HG02973 (cell line): ENCODE measurements around the gene TMEM74B.

Experiments
- ATAC-seq: cut with Tn5 transposase; IDR thresholded peaks from one replicate; pipeline ENCODE4 v1.9.1; 2021; ENCODE audit warnings: moderate library complexity; ENCODE audit not compliant: unreplicated experiment

Gene TMEM74B

GRCh38 chr20:1206366-1207148 is 21.8 kb upstream of the TMEM74B start:
- no peak for ATAC-seq

DNA sequence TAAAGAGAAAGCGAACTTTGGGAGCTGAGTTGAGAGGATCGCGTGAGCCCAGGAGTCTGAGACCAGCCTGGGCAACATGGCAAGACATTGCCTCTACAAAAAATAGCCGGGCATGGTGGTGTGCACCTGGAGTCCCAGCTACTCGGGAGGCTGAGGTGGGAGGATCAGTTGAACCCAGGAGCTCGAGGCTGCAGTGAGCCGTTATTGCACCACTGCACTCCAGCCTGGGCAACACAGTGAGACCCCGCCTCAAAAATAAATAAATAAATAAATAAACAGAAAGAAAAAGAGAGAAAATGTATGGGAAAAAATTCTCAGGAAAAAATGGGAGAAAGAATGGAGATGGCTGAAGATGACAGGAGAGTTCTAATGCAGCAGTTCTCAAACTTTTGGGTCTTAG is 21.0 kb upstream of the TMEM74B start:
- ATAC-seq = no peak

DNA sequence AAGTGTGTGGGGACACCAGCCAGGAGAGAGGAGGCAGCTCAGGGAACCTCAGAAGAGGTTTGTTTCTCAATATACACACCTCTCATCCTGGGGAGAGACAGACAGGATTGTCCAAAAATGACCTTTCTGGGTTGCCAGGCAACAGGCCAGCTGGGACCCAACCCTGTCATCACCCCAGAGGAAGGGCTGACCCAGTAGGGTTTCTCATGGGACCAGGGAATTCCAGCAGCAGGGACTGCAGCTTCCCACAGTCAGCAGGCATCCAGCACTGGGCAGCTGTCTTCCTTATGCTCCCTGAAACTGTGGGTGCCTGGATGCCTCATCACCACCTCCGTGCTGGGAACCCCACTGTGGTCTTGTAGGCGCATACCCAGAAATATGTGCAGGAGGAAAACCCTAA is 19.8 kb upstream of the TMEM74B start:
- ATAC-seq = no peak

- no peak for ATAC-seq
Observed at GRCh38 chr20:1204113-1204512, 19.3 kb upstream of the TMEM74B start.

DNA sequence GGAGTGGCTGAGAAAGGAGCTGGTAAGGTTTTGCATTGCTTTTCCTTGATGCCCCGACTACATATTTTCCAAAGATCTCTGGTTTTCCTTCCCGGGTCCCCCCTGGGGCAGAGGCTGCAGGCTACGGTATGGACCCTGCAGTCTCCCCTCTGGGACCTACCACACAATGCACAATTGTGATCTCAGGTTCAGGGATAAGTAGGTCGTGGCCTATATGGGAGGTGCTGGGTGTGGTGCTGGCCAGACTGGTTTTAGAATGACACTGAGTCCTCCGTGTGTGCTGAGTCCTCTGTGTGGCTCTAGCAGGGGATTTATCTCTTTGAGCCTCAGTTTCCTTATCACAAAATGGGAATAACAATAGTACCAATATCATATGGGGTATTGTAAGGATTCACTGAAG is 18.8 kb upstream of the TMEM74B start:
- no peak for ATAC-seq

DNA sequence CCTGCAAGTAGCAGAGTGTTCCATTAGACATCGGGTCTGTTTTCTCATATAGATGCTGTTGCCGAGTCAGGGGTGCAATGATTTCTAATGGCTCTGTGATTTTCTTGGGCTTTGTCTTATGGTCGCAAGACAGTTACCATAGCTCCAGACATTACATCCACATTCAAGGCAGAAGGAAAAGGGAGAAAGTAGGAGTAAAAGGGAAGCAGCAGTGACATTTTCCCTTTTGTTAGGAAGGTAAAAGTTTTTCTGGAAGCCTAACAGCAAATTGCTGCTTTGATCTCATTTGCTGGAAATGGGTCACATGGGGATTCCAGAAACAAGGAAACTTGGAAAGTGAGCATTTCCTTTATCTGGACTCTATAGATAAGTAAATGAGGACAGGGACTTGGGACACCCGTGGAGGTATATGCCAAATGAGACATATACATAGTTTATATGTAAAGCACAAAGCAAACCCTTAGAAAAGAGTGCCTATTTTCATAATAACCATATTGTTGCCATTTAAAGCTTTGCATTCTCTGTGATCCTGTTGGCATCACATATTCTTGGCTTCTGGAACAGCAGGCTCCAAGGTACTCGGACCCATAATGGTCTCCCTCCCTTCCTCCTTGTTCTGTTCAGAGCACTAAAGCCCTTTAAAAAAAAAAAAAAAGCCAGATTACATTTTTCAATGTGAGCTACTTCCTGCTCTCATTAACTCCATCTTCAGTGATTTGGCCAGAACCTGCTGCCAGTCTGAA is 18.2 kb upstream of the TMEM74B start, which contains the start of gene C20orf202:
Gene C20orf202 (plus strand): TSS at position 693 of the 743 bp plus-strand sequence. CDS start 132 bp downstream, outside the sequence.
- no peak for ATAC-seq

DNA sequence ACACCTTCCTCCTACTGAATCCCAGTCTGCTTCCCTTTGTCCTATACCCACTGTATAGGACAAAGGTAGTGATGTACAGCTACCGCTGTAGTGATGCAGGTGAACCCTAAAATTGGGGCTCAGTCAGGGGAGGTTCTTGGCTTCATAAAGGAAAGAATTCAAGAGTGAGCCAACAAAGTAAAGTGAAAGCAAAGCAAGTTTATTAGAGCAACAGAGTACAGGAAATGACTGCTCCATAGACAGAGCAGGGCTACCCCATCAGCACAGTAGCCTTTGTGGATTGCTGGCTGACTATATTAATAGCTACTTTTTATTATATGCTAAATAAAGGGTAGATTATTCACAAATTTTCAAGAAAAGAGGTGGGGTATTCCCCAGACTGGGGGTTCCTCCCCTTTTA is 15.2 kb upstream of the TMEM74B start:
- ATAC-seq = no peak

DNA sequence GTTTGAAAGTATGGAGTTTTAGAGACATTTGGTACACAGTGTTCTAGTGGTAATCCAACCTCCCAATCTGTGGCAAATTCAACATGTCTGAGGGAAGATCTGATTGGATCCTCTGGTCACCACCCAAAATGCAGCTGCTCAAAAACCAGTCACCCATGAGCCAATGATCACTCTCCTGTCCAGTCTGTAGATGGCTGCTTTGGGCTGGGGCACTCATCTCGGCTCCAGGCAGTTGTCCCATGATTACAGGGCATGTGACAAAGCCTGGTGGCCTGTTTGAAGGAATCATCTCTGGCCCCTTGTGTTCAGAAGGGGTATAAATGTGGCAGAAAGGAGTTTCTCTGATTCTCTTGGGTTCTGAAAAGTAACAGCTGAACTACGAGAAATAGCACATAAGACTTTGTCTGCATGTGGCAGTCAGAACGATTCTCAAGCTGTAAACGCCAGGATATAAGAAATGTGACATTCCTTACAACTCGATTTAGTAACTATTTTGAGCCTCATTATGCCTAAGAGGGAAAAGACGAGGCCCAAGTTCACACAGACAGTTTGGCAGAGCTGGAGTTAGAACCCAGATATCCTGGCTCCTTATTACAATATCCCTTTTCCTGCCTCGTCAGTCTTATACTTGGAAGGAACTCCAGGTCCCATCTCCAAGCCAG is 14.6 kb upstream of the TMEM74B start:
- no peak for ATAC-seq

DNA sequence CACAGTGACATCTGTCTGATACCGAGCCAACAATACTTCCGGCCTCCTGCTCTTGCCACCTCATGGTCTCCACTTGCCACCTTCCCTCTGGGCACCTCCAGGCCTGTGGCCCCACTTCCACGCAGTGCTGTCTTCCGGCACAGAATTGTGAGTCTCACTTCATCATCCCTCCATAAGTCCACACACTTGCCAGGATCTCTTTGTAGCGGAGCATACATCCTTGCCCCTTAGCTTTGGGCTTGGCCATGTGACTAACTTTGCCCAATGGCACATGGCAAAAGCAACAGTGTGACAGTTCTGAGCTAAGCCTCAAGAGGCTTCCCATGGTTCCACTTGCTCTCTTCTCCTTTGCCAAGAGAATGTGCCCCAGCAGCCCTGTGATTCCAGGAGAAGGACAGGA is 14.0 kb upstream of the TMEM74B start:
- ATAC-seq = no peak

DNA sequence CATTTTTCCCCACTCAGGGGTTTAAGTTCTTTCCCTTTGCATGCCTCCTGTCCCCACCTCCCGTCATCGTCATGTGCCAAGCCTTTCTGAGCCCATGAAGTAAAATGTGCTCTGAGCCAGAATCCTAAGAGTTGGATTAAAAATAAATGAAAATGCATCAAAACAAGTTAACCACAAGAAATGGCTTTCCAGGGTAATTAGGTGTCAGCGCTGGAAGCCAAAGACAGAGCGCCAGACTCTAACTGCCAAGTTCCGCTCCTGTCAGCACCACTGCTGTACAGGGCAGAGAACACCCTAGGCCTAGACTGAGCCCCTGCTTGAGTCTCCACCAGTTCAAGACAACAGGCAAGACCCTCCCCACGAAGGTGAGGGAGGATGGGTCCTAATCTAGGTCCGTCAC is 13.0 kb upstream of the TMEM74B start:
- ATAC-seq = no peak

DNA sequence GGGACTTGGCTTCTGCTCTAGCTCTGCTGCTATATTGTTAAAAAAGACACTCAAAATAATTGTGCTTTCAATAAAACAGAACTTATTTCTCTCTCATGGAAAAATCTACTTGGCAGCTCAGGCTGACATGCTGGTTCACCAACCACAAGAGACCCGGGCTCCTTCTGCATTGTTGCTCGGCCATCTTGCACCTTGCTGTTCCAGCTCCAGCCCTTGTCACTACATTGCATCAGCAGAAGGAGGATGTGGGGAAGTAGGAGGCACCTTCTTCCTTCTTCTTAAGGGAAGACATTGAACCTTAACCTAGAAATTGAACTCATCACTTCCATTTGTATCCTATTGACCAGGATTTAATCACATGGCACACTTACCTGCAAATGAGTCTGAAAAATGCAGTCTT is 11.9 kb upstream of the TMEM74B start:
- ATAC-seq = no peak

- no peak for ATAC-seq
Observed at GRCh38 chr20:1195226-1195625, 10.4 kb upstream of the TMEM74B start.

- no peak for ATAC-seq
Observed at GRCh38 chr20:1191299-1191698, 6.5 kb upstream of the TMEM74B start.

- ATAC-seq = no peak
Observed at GRCh38 chr20:1190847-1191246, 6.1 kb upstream of the TMEM74B start.

GRCh38 chr20:1189827-1190226 is 5.0 kb upstream of the TMEM74B start:
- ATAC-seq = no peak

- ATAC-seq = no peak
Observed at GRCh38 chr20:1188347-1188746, 3.6 kb upstream of the TMEM74B start.

- no peak for ATAC-seq
Observed at GRCh38 chr20:1187605-1188171, 2.9 kb upstream of the TMEM74B start.

DNA sequence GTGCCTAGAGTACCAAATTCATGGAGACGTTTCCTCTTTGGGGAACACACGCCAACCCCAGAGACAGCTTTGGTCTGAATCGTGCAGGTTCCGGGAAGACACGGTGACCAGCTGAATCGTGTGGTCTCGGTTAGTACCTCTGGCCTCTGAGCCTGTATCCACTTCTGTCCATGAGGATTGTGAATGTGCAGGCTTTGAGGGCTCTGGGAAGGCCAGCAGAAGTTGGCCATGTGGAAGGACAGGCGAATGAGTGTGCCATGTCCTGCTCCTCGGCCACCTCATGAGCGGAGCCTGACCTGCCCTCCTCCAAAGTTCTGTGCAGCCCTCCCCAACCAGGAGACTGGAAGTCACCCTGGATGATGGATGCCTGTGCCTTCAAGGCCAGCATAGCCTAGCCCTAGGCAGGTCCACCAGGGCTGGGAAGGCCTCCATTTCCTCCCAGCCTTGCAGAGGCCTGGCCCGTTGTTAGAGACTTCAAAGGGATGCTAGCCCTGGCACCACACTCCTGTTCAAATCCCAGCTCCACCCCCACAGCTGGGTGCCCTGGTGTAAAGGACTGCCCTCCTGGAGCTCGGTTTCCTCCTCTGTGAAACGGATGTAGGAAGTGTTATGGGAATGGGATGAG is 1.7 kb upstream of the TMEM74B start:
- ATAC-seq = no peak

GRCh38 chr20:1185790-1186334 is 1.1 kb upstream of the TMEM74B start:
- ATAC-seq = no peak

DNA sequence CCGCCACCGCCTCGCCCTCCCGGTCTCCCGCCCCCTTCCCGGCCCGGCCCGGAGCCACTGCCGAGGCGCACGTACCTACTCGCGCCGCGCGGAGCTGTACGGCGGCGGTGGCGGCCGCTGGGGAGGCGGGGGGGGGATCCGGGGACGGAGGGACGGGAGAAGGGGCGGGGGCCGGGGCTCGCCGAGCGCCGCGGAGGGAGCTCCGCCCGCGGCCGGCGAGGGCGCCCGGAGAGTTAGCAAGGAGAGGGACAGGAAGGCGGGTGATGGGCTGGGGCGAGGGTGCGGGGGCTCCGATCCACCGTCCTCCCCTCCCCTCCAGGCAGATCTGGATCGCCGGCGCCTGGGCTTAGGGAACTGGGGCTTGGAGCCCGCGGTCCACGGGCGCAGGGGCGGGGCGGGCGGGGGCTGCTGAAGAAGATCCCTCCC is 548 bp upstream of the TMEM74B start:
- no peak for ATAC-seq

- ATAC-seq = no peak
Observed at GRCh38 chr20:1184260-1184637, 532 bp downstream of the TMEM74B start.
